GM12865 (cell line): ENCODE measurements around the gene RNGTT.

ENCODE experiments used
- DNase-seq: peaks from one replicate; pipeline ENCODE4 v3.0.0; 2010; ENCODE audit warnings: low read depth
- H3K4me3 ChIP-seq: 2 replicates; pipeline ENCODE4 v1.5.1; 2011; ENCODE audit warnings: mild to moderate bottlenecking, low read depth, low read length, control low read depth
- CTCF ChIP-seq: IDR thresholded peaks from 2 replicates; pipeline ENCODE4 v1.5.1; 2011; ENCODE audit warnings: low read length, control low read depth, low read depth, inconsistent platforms; ENCODE audit not compliant: insufficient read depth; ENCODE audit errors: missing control alignments

RNGTT gene

GRCh38 chr6:89007209-89008000, 44.0 kb upstream of the RNGTT start:
- no peak for TF ChIP-seq CTCF
- DNase-seq: no peak
- H3K4me3 ChIP-seq: no peak overlapping the region

GRCh38 chr6:89002523-89002922, 39.1 kb upstream of the RNGTT start:
- no peak for TF ChIP-seq CTCF
- DNase-seq: no peak
- no peak overlapping the region for H3K4me3 ChIP-seq

GRCh38 chr6:88997327-88997726, 33.9 kb upstream of the RNGTT start:
- no peak overlapping the region for H3K4me3 ChIP-seq
- TF ChIP-seq CTCF: no peak
- no peak for DNase-seq

DNA sequence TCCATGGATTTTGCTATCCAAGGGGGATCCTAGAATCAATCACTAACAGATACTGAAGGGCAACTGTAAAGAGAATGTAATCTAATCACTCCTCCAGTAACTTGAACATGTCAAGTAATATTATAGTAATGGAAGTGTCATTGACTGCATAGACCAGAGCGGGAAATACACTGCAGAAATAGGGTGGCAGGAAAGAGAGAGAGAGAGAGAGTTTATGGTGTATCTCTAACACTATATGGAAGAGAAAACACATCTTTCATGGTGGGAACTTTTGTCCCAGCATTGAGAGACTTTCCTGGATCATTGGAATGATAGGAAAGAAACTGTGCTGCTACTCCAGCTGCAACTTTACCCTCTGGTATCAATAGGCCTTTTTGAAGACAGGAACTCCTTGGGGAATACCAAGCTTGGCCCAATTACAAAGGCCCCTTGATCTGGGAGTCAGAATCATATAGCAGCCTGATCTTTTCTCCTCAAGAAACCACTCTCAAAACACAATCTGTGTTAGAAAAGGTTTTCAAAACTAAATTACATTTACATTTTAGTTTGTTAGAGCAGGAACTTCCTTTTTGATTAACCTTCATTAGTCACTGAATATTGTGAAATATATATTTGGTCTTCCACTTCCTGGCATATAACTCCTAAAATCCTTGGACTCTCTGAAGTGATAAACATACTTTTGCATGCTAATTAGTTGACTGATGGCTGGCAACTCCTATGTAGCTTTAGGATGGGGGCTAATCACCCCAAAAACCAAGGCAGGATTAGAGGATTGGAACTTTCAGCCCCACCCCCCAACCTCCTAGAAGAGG, 29.5 kb upstream of the RNGTT start:
- DNase-seq: no peak
- H3K4me3 ChIP-seq: no peak overlapping the region
- no peak for TF ChIP-seq CTCF

DNA sequence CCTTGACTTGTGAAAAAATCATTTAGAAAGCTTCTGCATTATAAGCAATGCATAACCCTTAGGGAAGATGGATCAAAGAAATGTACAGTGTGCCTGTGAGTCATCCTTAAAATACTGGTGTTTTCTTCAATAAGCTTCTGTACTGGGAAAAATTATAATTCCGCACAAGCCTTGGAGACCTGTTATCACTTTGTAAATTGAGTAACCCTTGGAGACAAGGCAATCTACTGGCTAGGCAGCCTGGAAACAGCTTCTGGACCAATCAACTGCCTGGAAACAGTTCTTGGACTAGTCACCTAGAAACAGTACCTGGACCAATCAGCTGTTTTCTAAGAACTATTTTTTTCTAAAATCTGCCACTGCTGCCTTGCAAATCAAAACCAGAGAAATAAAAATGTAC, 25.8 kb upstream of the RNGTT start:
- no peak overlapping the region for H3K4me3 ChIP-seq
- no peak for TF ChIP-seq CTCF
- DNase-seq: no peak

GRCh38 chr6:88987922-88988321, 24.5 kb upstream of the RNGTT start:
- DNase-seq: no peak
- TF ChIP-seq CTCF: no peak
- H3K4me3 ChIP-seq: no peak overlapping the region
